HG02642 (cell line): ENCODE results near the gene PHRF1.

Source experiments
- ATAC-seq: cut with Tn5 transposase; IDR thresholded peaks from one replicate; pipeline ENCODE4 v1.9.1; 2021; ENCODE audit warnings: mild to moderate bottlenecking; ENCODE audit not compliant: unreplicated experiment, poor library complexity

PHRF1 gene

GRCh38 chr11:557328-558132 is 18.7 kb upstream of the PHRF1 start:
- no peak for ATAC-seq

- no peak for ATAC-seq
Observed at GRCh38 chr11:558503-558902, 17.8 kb upstream of the PHRF1 start.

DNA sequence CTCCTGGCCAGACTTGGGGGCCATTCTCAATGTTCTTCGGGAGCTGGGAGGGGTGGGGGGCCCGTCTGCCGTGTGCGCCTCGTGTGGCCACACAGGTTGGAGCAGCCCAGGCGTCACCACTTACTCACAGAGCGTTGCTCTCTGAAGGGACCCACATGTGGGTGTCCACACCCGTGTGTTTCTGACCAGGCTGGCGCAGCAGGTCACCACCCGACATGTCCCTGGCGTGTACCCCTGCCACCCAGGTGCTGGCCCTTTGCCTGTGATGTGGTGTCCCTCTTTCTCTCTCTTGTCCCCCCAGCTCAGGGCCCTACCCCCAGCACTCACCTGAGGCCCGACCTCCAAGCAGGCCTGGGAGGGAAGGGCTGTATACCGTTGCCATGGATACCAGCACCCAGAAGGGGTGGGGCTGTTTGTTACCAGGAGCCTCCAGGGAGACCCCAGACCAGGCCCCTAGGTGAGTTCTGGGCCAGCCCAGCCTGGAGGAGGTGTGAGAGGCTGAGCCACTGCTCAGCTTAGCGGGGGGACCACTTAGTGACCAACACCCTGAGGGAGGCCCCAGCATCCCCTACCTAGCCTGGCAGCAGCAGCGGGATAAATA is 17.1 kb upstream of the PHRF1 start:
- ATAC-seq = no peak

DNA sequence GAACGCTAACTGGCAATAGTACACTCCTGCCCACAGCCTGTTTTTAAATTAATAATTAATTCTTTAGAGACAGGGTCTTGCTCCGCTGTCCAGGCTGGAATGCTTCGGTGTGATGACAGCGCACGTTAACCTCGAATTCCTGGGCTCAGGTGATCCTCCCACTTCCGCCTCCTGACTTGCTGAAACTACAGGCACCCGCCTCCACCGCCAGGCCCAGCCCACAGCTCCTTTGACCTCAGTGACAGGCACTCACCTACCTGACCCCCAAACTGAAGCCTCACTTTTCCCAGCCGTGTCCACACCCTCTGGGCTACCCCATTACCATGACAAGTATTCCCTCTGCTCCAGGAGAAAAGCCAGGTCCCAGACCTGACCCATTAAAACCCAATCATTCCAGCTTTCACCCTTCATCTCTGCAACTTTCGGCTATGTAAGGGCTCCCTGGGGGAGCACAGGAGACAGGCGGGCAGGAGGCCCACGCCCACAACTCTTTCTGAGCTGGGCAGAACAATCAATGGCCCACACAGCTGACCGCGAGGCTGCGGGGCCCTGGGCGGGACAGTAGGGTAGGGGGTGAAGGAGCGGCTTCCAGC is 16.5 kb upstream of the PHRF1 start:
- no peak for ATAC-seq

DNA sequence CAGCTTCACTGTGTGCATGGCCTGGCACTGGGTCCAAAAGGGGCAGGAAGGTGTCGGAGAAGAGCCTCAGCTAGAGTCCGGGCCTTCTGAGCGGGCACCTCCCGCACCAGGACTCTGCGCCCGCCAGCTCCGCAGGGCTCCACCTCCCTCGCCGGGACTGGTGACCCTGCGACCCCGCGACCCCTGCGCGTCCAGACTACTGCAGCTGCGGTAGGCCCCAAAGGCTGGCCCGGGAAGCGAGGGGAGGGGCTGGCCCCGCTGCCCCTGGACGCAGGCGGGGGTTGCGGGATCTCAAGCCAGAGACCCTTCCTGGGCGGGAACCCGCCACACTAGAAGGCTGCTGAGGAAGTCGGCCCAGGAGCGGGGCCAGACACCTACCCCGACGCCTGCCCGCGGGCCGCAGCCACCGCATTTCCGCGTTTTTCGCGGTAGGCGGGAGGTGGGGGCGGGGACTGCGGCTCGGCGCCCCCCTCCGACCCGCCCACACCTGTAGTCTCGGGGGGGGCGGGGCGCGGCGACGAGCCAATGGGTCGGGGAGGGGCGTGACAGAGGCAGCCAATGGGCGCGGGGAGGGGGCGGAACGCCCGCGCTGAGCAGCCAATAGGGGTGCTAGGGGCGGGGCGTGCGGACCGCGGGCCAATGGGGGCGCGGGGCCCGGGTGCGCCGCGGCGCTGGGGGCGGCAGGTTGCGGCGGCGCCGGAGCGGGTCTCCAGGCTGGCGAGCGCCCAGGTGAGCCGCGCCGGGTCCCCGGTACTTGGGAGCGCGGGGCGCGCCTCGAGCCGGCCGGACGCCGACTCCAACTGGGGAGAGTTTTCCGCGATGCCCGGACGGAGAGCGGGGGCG is 15.7 kb upstream of the PHRF1 start, which contains the start of the genes LMNTD2 and RASSF7:
TSS of gene LMNTD2 (minus strand) at position 434 of the 843 bp plus-strand sequence. CDS start at position 412, 22 bp downstream.
TSS of gene RASSF7 (plus strand) at position 666 of the 843 bp plus-strand sequence. CDS start 799 bp downstream, outside the sequence.
- ATAC-seq = peak; percentile 81

- peak; percentile 10 for ATAC-seq
Observed at GRCh38 chr11:561148-562003, 14.9 kb upstream of the PHRF1 start.

- no peak for ATAC-seq
Observed at GRCh38 chr11:562046-562645, 14.1 kb upstream of the PHRF1 start.

GRCh38 chr11:563066-563811 is 13.0 kb upstream of the PHRF1 start:
- ATAC-seq = no peak

- no peak for ATAC-seq
Observed at GRCh38 chr11:563812-564578, 12.3 kb upstream of the PHRF1 start.

DNA sequence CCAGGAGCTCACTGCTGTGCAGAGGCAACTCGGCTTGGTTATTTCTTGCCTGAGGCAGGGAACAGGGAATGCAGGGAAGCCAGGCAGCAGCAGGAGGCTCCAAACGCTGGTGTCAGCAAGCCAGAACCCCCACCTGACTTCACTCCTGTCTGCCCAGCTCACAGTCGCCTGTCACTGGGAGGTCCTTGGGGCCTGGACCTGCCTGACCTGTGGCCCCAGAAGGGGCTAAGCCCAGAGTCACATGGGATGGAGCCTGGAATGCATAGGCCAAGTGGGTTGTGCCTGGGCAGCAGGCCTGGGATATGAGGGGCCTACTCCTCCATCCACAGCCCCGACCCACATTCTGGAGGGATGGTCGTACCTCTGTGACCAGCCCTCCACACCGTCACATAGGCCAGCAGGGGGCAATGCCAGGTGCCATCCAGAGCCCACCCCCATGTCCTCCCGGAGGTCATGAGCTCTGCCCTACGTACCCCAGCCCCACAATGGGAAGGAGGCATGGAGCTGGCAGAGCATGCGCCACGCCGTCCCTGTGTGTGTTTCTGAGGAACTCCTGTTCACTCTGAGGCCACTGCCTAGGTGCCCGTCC is 10.3 kb upstream of the PHRF1 start:
- no peak for ATAC-seq

- ATAC-seq = no peak
Observed at GRCh38 chr11:567011-567628, 9.2 kb upstream of the PHRF1 start.

GRCh38 chr11:567629-568292 is 8.5 kb upstream of the PHRF1 start:
- ATAC-seq = peak; percentile 2

- ATAC-seq = peak; percentile 86
Observed at GRCh38 chr11:568306-569157, 7.7 kb upstream of the PHRF1 start.

- no peak for ATAC-seq
Observed at GRCh38 chr11:569158-569885, 6.9 kb upstream of the PHRF1 start.

- no peak for ATAC-seq
Observed at GRCh38 chr11:571802-572185, 4.5 kb upstream of the PHRF1 start.
